Mesendoderm (in vitro differentiated cells): ENCODE measurements around the gene PRR14L.

Experiments used
- DNase-seq: peaks from one replicate; pipeline ENCODE4 v3.0.0; 2013
- H2AK5ac ChIP-seq: 2 replicates; pipeline ENCODE4 v1.6.1; 2013; ENCODE audit warnings: low read length, inconsistent platforms
- H2BK120ac ChIP-seq: 2 replicates; pipeline ENCODE4 v1.6.1; 2013; ENCODE audit warnings: low read depth, mild to moderate bottlenecking, low read length, moderate library complexity, mixed read lengths
- H2BK15ac ChIP-seq: replicated peaks from 2 replicates; pipeline ENCODE4 v1.6.1; 2013; ENCODE audit warnings: low read depth, mild to moderate bottlenecking, moderate library complexity
- H2BK5ac ChIP-seq: 2 replicates; pipeline ENCODE4 v1.6.1; 2013; ENCODE audit warnings: low read length, inconsistent platforms
- H3K18ac ChIP-seq: 2 replicates; pipeline ENCODE4 v1.6.1; 2013; ENCODE audit warnings: mild to moderate bottlenecking, low read length, mixed read lengths
- H3K23ac ChIP-seq: one replicate; pipeline ENCODE4 v1.6.1; 2013; ENCODE audit warnings: low read length
- H3K27ac ChIP-seq: 2 replicates; pipeline ENCODE4 v1.5.1; 2013; ENCODE audit warnings: low read depth, mild to moderate bottlenecking, inconsistent platforms, low read length, moderate library complexity
- H3K27me3 ChIP-seq: 2 replicates; pipeline ENCODE4 v1.6.1; 2013; ENCODE audit warnings: low read length, control low read depth, mild to moderate bottlenecking, inconsistent platforms; ENCODE audit not compliant: insufficient read depth, poor library complexity
- H3K36me3 ChIP-seq: 2 replicates; pipeline ENCODE4 v1.6.1; 2013; ENCODE audit warnings: low read length, inconsistent platforms; ENCODE audit not compliant: control insufficient read depth, insufficient read depth
- H3K4ac ChIP-seq: one replicate; pipeline ENCODE4 v1.6.1; 2013; ENCODE audit warnings: low read depth, mild to moderate bottlenecking, low read length, moderate library complexity
- H3K4me1 ChIP-seq: 2 replicates; pipeline ENCODE4 v1.6.1; 2013; ENCODE audit warnings: low read depth, low read length, inconsistent platforms; ENCODE audit not compliant: control insufficient read depth
- H3K4me2 ChIP-seq: 2 replicates; pipeline ENCODE4 v1.6.1; 2013; ENCODE audit warnings: low read length
- H3K4me3 ChIP-seq: 2 replicates; pipeline ENCODE4 v1.5.1; 2013; ENCODE audit warnings: mild to moderate bottlenecking, low read length
- H3K56ac ChIP-seq: one replicate; pipeline ENCODE4 v1.6.1; 2013; ENCODE audit warnings: low read length
- H3K79me1 ChIP-seq: 2 replicates; pipeline ENCODE4 v1.6.1; 2013; ENCODE audit warnings: low read length, inconsistent platforms
- H3K79me2 ChIP-seq: 2 replicates; pipeline ENCODE4 v1.6.1; 2013; ENCODE audit warnings: mild to moderate bottlenecking, low read length; ENCODE audit not compliant: control insufficient read depth, insufficient read depth
- H3K9ac ChIP-seq: 2 replicates; pipeline ENCODE4 v1.6.1; 2013; ENCODE audit warnings: low read length, inconsistent platforms
- H4K5ac ChIP-seq: one replicate; pipeline ENCODE4 v1.6.1; 2013; ENCODE audit warnings: low read length
- H4K8ac ChIP-seq: one replicate; pipeline ENCODE4 v1.6.1; 2013; ENCODE audit warnings: low read depth, mild to moderate bottlenecking, control low read depth, low read length, moderate library complexity
- WGBS: extraction: QIAGEN DNeasy Blood & Tissue Kit; methylation state at CpG from one replicate; pipeline ENCODE4 v1.1.7; 2013; ENCODE audit warnings: low lambda C conversion rate, missing lambda C conversion rate; ENCODE audit not compliant: insufficient coverage; ENCODE audit errors: extremely low coverage; 5-methylcytosine and 5-hydroxymethylcytosine counted together

The PRR14L gene

DNA sequence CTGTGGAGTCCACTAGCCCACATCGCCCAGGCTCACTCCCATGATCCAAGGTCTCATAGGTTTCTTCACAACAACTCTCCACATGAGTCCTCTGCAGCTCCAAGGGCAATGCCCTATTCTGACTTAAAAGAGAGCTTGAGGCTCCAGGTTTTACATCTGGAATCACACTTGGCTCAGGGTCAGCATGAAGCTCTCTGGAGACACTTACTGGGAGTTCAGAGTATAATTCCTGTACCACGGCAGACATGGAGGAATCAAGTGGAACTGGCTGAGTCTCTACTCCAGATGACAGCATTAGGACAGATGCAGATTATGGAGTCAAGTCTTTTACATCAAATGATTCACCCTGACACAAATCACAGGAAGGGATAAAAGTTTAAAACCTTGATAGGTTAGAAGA is 11.4 kb downstream of the PRR14L start:
- Histone ChIP-seq H4K8ac (no peak overlapping the region), H2BK15ac (no peak overlapping the region), H3K56ac (no peak overlapping the region), H3K18ac (no peak overlapping the region), H2BK120ac (no peak overlapping the region), H3K9ac (no peak overlapping the region), H3K23ac (no peak overlapping the region), H3K27me3 (no peaks in the 10 kb centered on the region), H3K4me3 (no peak overlapping the region), H2AK5ac (no peak overlapping the region), H3K79me2 (peaks cover 25% of the 10 kb centered on the region), H3K27ac (no peak overlapping the region), H3K79me1 (peaks cover 12% of the 10 kb centered on the region), H3K36me3 (no peaks in the 10 kb centered on the region), H3K4me1 (peaks cover 1% of the 10 kb centered on the region), H3K4ac (no peak overlapping the region), H3K4me2 (no peak overlapping the region), H2BK5ac (no peak overlapping the region), H4K5ac (no peak overlapping the region)
- no CpG with 5 or more reads among the region's 2 CpGs for whole genome bisulfite sequencing
- peak; percentile 13 for DNase-seq

- Histone ChIP-seq H3K4me1 (peaks cover 1% of the 10 kb centered on the region), H3K4ac (no peak overlapping the region), H3K4me3 (no peak overlapping the region), H3K79me2 (peaks cover 24% of the 10 kb centered on the region), H2AK5ac (no peak overlapping the region), H4K5ac (no peak overlapping the region), H3K56ac (no peak overlapping the region), H3K4me2 (no peak overlapping the region), H3K9ac (no peak overlapping the region), H3K27ac (no peak overlapping the region), H2BK5ac (no peak overlapping the region), H3K36me3 (no peaks in the 10 kb centered on the region), H3K27me3 (no peaks in the 10 kb centered on the region), H2BK120ac (no peak overlapping the region), H3K18ac (no peak overlapping the region), H3K23ac (no peak overlapping the region), H4K8ac (no peak overlapping the region), H3K79me1 (peaks cover 12% of the 10 kb centered on the region), H2BK15ac (no peak overlapping the region)
- no CpG with 5 or more reads among the region's 5 CpGs for WGBS
- no peak for DNase-seq
Measured at GRCh38 chr22:31737932-31738331, 12.0 kb downstream of the PRR14L start.

DNA sequence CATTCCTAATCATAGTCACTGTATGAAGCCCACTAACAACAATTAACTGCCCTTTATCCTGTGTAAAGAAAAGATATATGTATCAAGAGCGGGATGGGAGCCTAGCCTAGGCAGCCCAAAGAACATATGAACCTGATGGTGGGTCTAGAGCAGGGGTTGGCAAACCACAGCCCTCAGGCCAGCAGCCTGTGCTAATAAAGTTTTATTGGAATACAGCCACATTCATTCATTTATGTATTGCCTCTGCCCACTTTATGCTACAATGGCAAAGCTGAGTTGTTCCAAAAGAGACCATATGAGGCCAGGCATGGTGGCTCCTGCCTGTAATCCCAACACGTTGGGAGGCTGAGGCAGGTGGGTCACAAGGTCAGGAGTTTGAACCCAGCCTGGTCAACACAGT is 13.5 kb downstream of the PRR14L start:
- H3K79me2 ChIP-seq = peaks cover 21% of the 10 kb centered on the region
- H3K27ac ChIP-seq = no peak overlapping the region
- no peak overlapping the region for H4K8ac ChIP-seq
- no peak overlapping the region for H3K56ac ChIP-seq
- no peak overlapping the region for H3K18ac ChIP-seq
- H3K23ac ChIP-seq = no peak overlapping the region
- H3K9ac ChIP-seq = no peak overlapping the region
- H3K27me3 ChIP-seq = no peaks in the 10 kb centered on the region
- H2BK120ac ChIP-seq = no peak overlapping the region
- no peak for DNase-seq
- no CpG with 5 or more reads among the region's 2 CpGs for WGBS
- peaks cover 15% of the 10 kb centered on the region for H3K79me1 ChIP-seq
- no peak overlapping the region for H2BK15ac ChIP-seq
- H3K4ac ChIP-seq = no peak overlapping the region
- no peak overlapping the region for H2AK5ac ChIP-seq
- no peak overlapping the region for H2BK5ac ChIP-seq
- H3K4me1 ChIP-seq = peaks cover 1% of the 10 kb centered on the region
- H3K36me3 ChIP-seq = no peaks in the 10 kb centered on the region
- no peak overlapping the region for H3K4me2 ChIP-seq
- no peak overlapping the region for H4K5ac ChIP-seq
- H3K4me3 ChIP-seq = no peak overlapping the region

- no peak overlapping the region for H3K23ac ChIP-seq
- peak; percentile 51 for DNase-seq
- no peak overlapping the region for H2BK15ac ChIP-seq
- no peak overlapping the region for H3K4me3 ChIP-seq
- no peaks in the 10 kb centered on the region for H3K27me3 ChIP-seq
- peaks cover 18% of the 10 kb centered on the region for H3K79me2 ChIP-seq
- no peak overlapping the region for H2BK5ac ChIP-seq
- H3K4me2 ChIP-seq = no peak overlapping the region
- H3K4ac ChIP-seq = no peak overlapping the region
- H3K36me3 ChIP-seq = no peaks in the 10 kb centered on the region
- H4K5ac ChIP-seq = no peak overlapping the region
- no peak overlapping the region for H3K18ac ChIP-seq
- no peak overlapping the region for H2AK5ac ChIP-seq
- no peak overlapping the region for H2BK120ac ChIP-seq
- no peak overlapping the region for H4K8ac ChIP-seq
- peaks cover 16% of the 10 kb centered on the region for H3K79me1 ChIP-seq
- peaks cover 1% of the 10 kb centered on the region for H3K4me1 ChIP-seq
- H3K9ac ChIP-seq = no peak overlapping the region
- no peak overlapping the region for H3K27ac ChIP-seq
- no CpG with 5 or more reads among the region's 1 CpG for WGBS
- H3K56ac ChIP-seq = no peak overlapping the region
Measured at GRCh38 chr22:31734512-31734911, 15.4 kb downstream of the PRR14L start.

GRCh38 chr22:31733580-31734079 is 16.3 kb downstream of the PRR14L start:
- Histone ChIP-seq H3K9ac (no peak overlapping the region), H3K56ac (no peak overlapping the region), H2BK120ac (no peak overlapping the region), H3K4me3 (no peak overlapping the region), H2BK5ac (no peak overlapping the region), H3K27me3 (no peaks in the 10 kb centered on the region), H2AK5ac (no peak overlapping the region), H3K4ac (no peak overlapping the region), H3K79me1 (peaks cover 16% of the 10 kb centered on the region), H3K36me3 (no peaks in the 10 kb centered on the region), H3K27ac (no peak overlapping the region), H3K79me2 (peaks cover 17% of the 10 kb centered on the region), H2BK15ac (no peak overlapping the region), H3K23ac (no peak overlapping the region), H4K5ac (no peak overlapping the region), H3K4me2 (no peak overlapping the region), H4K8ac (no peak overlapping the region), H3K18ac (no peak overlapping the region), H3K4me1 (peaks cover 1% of the 10 kb centered on the region)
- DNase-seq = no peak
- WGBS = no CpG with 5 or more reads among the region's 7 CpGs

DNA sequence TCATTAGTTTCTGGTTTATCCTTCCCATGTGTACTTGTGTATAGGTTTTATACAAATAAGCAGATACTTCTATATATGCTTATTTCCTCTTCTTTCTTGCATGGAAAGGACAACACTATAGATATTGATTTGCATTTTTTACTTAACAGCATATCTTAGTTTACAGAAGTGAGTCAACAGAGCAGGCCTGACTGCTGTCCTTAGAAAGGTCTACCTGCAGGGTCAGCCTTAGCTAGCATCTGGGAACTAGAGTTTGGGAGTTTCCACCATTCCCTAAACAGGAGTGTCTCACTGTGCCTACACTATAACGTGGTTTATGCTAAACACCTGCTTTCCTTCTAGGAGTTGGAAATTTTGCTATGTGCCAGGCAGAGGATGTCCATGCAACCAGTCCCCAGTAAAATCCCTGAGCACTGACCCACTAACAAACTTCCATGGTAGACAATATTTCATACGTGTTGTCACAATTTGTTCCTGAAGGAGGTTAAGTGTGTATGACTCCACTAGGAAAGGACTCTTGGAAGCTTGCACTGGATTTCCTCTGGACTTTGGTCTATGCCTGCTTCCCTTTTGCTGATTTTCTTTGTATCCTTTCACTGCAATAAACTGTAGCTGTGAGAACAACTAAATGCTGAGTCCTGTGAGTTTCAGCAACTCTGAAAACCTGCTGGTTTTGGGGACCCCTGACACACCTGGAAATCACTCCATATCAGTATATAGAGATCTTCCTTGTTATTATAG is 17.7 kb downstream of the PRR14L start:
- Histone ChIP-seq H3K4me1 (peaks cover 1% of the 10 kb centered on the region), H2BK5ac (no peak overlapping the region), H3K9ac (no peak overlapping the region), H3K56ac (no peak overlapping the region), H3K36me3 (no peaks in the 10 kb centered on the region), H3K23ac (no peak overlapping the region), H3K27ac (no peak overlapping the region), H4K8ac (no peak overlapping the region), H3K79me1 (peaks cover 18% of the 10 kb centered on the region), H3K4ac (no peak overlapping the region), H3K4me2 (no peak overlapping the region), H4K5ac (no peak overlapping the region), H3K79me2 (peaks cover 17% of the 10 kb centered on the region), H2BK120ac (no peak overlapping the region), H3K27me3 (no peaks in the 10 kb centered on the region), H3K18ac (no peak overlapping the region), H2BK15ac (no peak overlapping the region), H2AK5ac (no peak overlapping the region), H3K4me3 (no peak overlapping the region)
- WGBS = no CpG with 5 or more reads among the region's 2 CpGs
- no peak for DNase-seq
